Measurements from ENCODE around the gene CEP57L1. TPM values are rescaled to one million over a fixed set of nuclear protein-coding genes. Genes with fewer than 3 reads are reported as not detected.

CEP57L1 gene
- total and polyA plus RNA-seq, 3 donors from 2014 or later, result 32.5 to 50.6 (median 32.7) TPM

GRCh38 chr6:109183109-109183650, 87.9 kb downstream of the CEP57L1 start:
- WGBS, 2 donors, result 32 to 64% methylated on average over 2 of the region's 2 CpGs
- DNase-seq, result no peak
- H3K27ac ChIP-seq, result no peak overlapping the region
- H3K4me1 ChIP-seq, result no peaks in the 10 kb centered on the region
- no peak overlapping the region for H3K4me3 ChIP-seq
- no peaks in the 10 kb centered on the region for H3K36me3 ChIP-seq (ENCODE audit: low read depth, missing control alignments)
- no peaks in the 10 kb centered on the region for H3K9me3 ChIP-seq
- TF ChIP-seq POLR2A (IDR thresholded peaks at IDR 0.05) (no peak), CTCF (IDR thresholded peaks at IDR 0.05) (no peak)
- intact Hi-C loops (cut with DNase I; ENCODE audit: low total_unique reads), result loop anchor here (10.0 kb wide), 1 partner anchor 202 kb away; the partner anchor contains the start of gene CD164
- H3K27me3 ChIP-seq, result no peaks in the 10 kb centered on the region

- Histone ChIP-seq H3K27me3 (no peaks in the 10 kb centered on the region), H3K4me3 (no peak overlapping the region), H3K9me3 (no peaks in the 10 kb centered on the region), H3K27ac (no peak overlapping the region), H3K4me1 (no peaks in the 10 kb centered on the region), H3K36me3 (ENCODE audit: low read depth, missing control alignments) (no peaks in the 10 kb centered on the region)
- intact Hi-C loops (cut with DNase I; ENCODE audit: low total_unique reads), result loop anchor here (10.0 kb wide), 1 partner anchor 200 kb away; the partner anchor contains the start of gene CD164
- no peak for TF ChIP-seq POLR2A (IDR thresholded peaks at IDR 0.05)
- TF ChIP-seq CTCF (IDR thresholded peaks at IDR 0.05), result no peak
- 69 to 91% methylated on average over 3 of the region's 3 CpGs for WGBS, 2 donors
- no peak for DNase-seq
These were observed 89.3 kb downstream of the CEP57L1 start for GRCh38 chr6:109184638-109185037.

GRCh38 chr6:109186012-109186411, 90.7 kb downstream of the CEP57L1 start:
- no peak for TF ChIP-seq POLR2A (IDR thresholded peaks at IDR 0.05)
- TF ChIP-seq CTCF (IDR thresholded peaks at IDR 0.05), result no peak
- intact Hi-C loops (cut with DNase I; ENCODE audit: low total_unique reads), result loop anchor here (10.0 kb wide), 1 partner anchor 199 kb away; the partner anchor contains the start of gene CD164

GRCh38 chr6:109187399-109188114, 92.2 kb downstream of the CEP57L1 start:
- H3K36me3 ChIP-seq (ENCODE audit: low read depth, missing control alignments), result no peaks in the 10 kb centered on the region
- no peak overlapping the region for H3K4me3 ChIP-seq
- intact Hi-C loops (cut with DNase I; ENCODE audit: low total_unique reads), result loop anchor here (10.0 kb wide), 1 partner anchor 197 kb away; the partner anchor contains the start of gene CD164
- H3K9me3 ChIP-seq, result no peaks in the 10 kb centered on the region
- DNase-seq, result peak; percentile 63
- TF ChIP-seq POLR2A (IDR thresholded peaks at IDR 0.05) (no peak), CTCF (IDR thresholded peaks at IDR 0.05) (peak; percentile 73 to 80 (median 74))
- WGBS, 2 donors, result 49 to 55% methylated on average over 5 of the region's 5 CpGs
- H3K27me3 ChIP-seq, result no peaks in the 10 kb centered on the region
- H3K27ac ChIP-seq, result no peak overlapping the region
- H3K4me1 ChIP-seq, result no peaks in the 10 kb centered on the region

More at GRCh38 chr6:109186012-109186411, 90.7 kb downstream of the CEP57L1 start:
- no peaks in the 10 kb centered on the region for H3K27me3 ChIP-seq
- H3K4me3 ChIP-seq, result no peak overlapping the region
- no peak overlapping the region for H3K27ac ChIP-seq
- no peak for DNase-seq
- no peaks in the 10 kb centered on the region for H3K4me1 ChIP-seq
- 58 to 78% methylated on average over 3 of the region's 3 CpGs for WGBS, 2 donors
- no peaks in the 10 kb centered on the region for H3K36me3 ChIP-seq (ENCODE audit: low read depth, missing control alignments)
- H3K9me3 ChIP-seq, result no peaks in the 10 kb centered on the region
